NCI-H82 (cell line): ENCODE measurements around the gene IGHMBP2.

Source experiments
- DNase-seq: peaks from one replicate; lab custom pipeline; 2025; lab: John Stamatoyannopoulos, UW

The IGHMBP2 gene

GRCh38 chr11:68927280-68928135, 23.8 kb downstream of the IGHMBP2 start:
- DNase-seq = no peak

DNA sequence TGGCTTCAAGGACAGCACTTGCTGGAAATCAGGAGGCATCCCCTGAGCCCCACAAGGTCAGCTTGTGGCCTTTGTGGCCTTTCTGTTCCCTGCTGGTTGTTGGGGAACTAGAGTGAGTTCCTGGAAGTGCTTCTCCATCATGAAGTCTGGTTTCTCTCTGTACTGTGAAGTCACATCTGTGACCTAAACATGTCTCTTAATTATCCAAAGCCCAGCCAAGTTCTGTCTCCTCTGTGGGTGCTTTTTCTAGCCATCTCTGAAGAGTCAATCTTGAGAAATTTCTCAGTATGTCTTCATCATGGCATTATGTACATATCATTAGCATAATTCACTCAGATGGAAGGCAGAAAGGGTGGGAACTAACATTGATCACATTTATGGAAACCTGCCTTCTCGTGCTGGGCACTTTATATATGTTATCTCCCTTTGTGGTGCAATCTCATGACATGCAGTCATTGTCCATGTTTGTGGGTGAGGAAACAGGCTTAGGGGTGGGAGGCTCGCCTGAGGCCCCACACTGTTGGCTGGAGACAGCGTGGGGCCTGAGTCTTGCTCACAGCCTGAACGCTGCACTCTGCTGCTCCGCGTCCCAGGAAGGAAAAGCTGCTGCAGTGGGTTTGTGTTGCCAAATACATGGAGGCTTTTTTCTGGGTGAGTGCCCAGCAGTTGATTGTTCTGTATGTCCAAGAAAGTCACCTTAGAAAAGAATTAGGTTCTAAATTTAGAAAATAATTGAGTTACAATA, 24.6 kb downstream of the IGHMBP2 start:
- DNase-seq = no peak

- DNase-seq = no peak
These were observed 25.4 kb downstream of the IGHMBP2 start for GRCh38 chr11:68929135-68929534.

GRCh38 chr11:68929706-68930570, 26.2 kb downstream of the IGHMBP2 start:
- DNase-seq = no peak

GRCh38 chr11:68930991-68931855, 27.5 kb downstream of the IGHMBP2 start:
- no peak for DNase-seq

GRCh38 chr11:68931911-68932310, 28.2 kb downstream of the IGHMBP2 start:
- no peak for DNase-seq

DNA sequence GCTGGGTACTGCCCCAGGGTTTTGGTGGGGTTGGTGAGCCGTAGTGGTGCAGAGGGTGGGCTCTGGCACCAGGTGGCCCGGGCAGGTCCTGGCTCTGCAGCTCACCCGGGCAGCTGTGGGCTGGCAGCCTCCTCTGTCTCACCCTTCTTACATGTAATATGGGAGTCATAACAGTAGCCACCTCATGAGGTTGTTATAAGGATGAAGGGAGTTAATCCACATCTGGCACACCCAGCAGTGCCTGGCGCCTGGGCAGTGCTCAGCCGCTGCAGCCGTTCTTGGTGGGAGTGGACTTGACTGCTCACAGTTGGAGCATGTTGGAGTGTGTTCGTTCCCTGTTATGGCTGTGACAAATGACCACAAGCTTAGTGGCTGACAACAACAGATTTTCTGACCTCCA, 28.7 kb downstream of the IGHMBP2 start:
- DNase-seq = no peak

- DNase-seq = no peak
These were observed 29.4 kb downstream of the IGHMBP2 start for GRCh38 chr11:68932933-68933577.

DNA sequence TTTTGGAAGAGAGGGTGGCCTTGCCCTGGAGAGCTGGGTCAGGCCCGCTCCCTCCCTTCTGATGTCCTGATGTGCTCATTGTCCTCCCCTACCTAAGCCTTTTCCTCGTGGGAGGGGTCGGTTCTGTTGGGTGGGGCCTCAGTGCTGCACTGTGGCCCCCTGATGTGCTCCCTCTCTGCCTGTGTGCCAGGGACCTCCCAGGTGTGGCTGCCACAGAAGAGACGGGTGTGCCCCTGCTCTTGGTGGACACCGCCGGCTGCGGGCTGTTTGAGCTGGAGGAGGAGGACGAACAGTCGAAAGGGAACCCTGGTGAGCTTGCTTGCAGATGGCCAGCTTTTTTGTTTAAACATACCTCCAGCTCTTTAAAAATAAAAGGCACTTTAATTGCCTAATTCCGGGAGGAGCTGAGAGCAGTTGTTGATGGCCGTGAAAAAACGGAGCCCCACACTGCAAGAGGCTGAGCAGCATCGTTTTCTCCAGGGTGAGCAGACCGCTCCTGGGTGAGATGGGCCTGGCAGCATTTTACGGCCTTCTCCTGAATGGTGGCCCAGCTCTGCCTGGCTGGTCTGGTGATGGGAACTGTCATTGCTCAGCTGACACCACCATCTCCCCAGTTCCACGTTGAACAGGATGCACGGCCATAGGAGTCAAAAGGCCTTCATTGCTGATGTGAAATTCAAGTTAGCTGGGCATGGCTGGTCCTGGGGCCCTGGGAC, 30.1 kb downstream of the IGHMBP2 start:
- no peak for DNase-seq

DNA sequence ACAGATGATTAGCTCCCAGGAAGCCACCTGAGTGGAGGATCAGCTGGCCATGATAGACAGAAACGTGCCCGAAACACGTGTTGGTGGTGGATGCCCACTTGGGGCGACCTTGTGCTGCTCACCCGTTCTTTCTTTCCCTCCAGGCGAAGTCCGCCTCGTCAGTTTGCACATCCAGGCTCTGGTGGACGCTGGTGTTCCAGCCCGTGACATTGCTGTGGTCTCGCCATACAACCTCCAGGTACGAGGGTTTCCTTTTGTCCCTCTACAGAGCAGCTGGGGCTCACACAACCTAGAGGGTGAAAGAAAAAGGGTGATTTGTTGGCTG, 30.6 kb downstream of the IGHMBP2 start:
- DNase-seq = no peak

- no peak for DNase-seq
These were observed 31.0 kb downstream of the IGHMBP2 start for GRCh38 chr11:68934666-68935065.

DNA sequence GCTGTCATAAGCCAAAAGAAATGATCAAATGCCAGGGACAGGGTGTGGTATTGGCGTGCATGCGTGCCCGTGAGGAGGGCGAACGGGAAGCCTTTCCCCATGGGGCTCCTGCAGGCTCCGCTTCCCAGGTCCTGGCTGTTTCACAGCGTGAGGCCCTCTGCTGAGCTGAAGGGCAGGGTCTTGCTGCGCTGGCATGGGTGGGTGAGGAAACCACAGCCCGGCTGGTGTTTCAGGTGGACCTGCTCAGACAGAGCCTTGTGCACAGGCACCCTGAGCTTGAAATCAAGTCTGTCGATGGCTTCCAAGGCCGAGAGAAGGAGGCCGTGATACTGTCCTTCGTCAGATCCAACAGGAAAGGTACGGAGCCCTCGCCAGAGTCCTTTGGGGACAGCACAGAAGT, 31.4 kb downstream of the IGHMBP2 start:
- DNase-seq = no peak

DNA sequence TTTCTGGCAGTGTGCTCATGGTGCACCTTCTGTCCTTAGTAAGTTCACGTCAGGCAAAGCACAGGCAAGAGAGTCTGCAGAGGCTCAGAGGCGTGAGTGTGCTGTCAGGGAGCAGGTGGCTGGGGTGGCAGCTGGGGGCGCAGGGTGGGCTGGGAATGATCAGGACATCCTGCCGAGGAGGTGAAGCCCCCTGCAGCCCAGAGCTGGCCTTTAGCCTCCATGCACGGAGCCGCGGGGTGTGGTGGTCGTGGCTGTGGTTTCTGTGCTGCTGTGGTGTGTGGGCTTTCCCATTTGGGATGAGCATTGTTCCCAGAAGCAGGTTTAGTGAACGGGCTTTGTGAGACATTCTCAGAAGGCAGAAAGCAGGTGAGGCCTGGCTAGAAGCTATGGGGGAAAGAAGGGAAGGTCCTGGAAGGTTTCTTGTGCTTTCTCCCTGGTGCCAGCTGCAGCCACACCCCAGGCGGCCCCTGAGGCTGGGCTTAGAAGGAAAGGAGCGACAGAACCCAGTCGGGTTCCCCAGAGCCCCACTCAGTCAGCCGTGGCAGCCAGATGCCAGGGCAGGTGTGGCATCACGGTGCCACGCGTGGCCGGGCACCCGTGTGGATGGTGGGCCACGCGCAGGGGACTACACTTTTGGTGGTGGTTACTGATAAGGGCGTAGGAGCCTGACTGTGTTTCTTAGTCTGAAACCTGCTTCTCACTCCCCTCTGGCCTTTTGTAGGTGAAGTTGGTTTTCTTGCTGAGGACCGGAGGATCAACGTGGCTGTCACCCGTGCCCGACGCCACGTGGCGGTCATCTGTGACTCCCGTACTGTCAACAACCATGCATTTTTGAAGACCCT, 32.0 kb downstream of the IGHMBP2 start:
- DNase-seq = no peak

- no peak for DNase-seq
These were observed 32.6 kb downstream of the IGHMBP2 start for GRCh38 chr11:68936358-68936636.

GRCh38 chr11:68936676-68937620, 33.3 kb downstream of the IGHMBP2 start:
- DNase-seq = no peak

GRCh38 chr11:68938088-68938487, 34.4 kb downstream of the IGHMBP2 start:
- no peak for DNase-seq

- no peak for DNase-seq
These were observed 35.3 kb downstream of the IGHMBP2 start for GRCh38 chr11:68938816-68939582.
